ENCODE results near the gene WDR33. TPM values are rescaled to one million over a fixed set of nuclear protein-coding genes. Genes with fewer than 3 reads are reported as not detected.

WDR33 gene
- total and polyA plus RNA-seq, 4 donors = 8.2 to 37.5 (median 22.4) TPM

- H3K27ac ChIP-seq (ENCODE audit: low read depth in 1 of 2, low read length in 2 of 2) = no peak overlapping the region
- H3K27me3 ChIP-seq (ENCODE audit: control insufficient read depth in 4 of 4, insufficient read depth in 4 of 4, low read length in 3 of 4) = no peaks in the 10 kb centered on the region
- no peak for DNase-seq (ENCODE audit: low spot score)
- peaks cover 5 to 11% (median 8%) of the 10 kb centered on the region in 4 donors for H3K4me1 ChIP-seq (ENCODE audit: control insufficient read depth in 4 of 4, insufficient read depth in 4 of 4, low read length in 3 of 4)
- 97% methylated on average over 6 of the region's 6 CpGs for WGBS
- no peaks in the 10 kb centered on the region for H3K36me3 ChIP-seq (ENCODE audit: control insufficient read depth in 4 of 4, insufficient read depth in 3 of 4, low read depth in 1 of 4, low read length in 3 of 4)
- TF ChIP-seq YY1 (IDR thresholded peaks at IDR 0.05) (no peak), SP1 (IDR thresholded peaks at IDR 0.05) (no peak), FOXA1 (IDR thresholded peaks at IDR 0.05) (no peak), CTCF (IDR thresholded peaks at IDR 0.05; ENCODE audit: low read depth, low read length, missing input control) (no peak), RAD21 (IDR thresholded peaks at IDR 0.05) (no peak), HNF4G (IDR thresholded peaks at IDR 0.05) (no peak), FOXA2 (IDR thresholded peaks at IDR 0.05) (no peak), ZBTB33 (IDR thresholded peaks at IDR 0.05) (no peak), RXRA (IDR thresholded peaks at IDR 0.05) (no peak), HNF4A (conservative IDR thresholded peaks at IDR 0.05) (no peak), NR2F2 (IDR thresholded peaks at IDR 0.05) (no peak)
- H3K9me3 ChIP-seq (ENCODE audit: control insufficient read depth in 4 of 4, low read length in 3 of 4) = no peaks in the 10 kb centered on the region
- no peak overlapping the region for H3K9ac ChIP-seq (ENCODE audit: low read depth in 1 of 2, low read length in 2 of 2)
- no peak overlapping the region for H3K4me3 ChIP-seq (ENCODE audit: low read depth in 1 of 3, low read length in 3 of 3)
Observed at GRCh38 chr2:127786048-127786809, 24.7 kb downstream of the WDR33 start.

- no peak overlapping the region for H3K9ac ChIP-seq (ENCODE audit: low read depth in 1 of 2, low read length in 2 of 2)
- no peak overlapping the region for H3K27ac ChIP-seq (ENCODE audit: low read depth in 1 of 2, low read length in 2 of 2)
- no peaks in the 10 kb centered on the region for H3K36me3 ChIP-seq (ENCODE audit: control insufficient read depth in 4 of 4, insufficient read depth in 3 of 4, low read depth in 1 of 4, low read length in 3 of 4)
- no peak overlapping the region for H3K4me3 ChIP-seq (ENCODE audit: low read depth in 1 of 3, low read length in 3 of 3)
- no peaks in the 10 kb centered on the region for H3K9me3 ChIP-seq (ENCODE audit: control insufficient read depth in 4 of 4, low read length in 3 of 4)
- no peak for DNase-seq (ENCODE audit: low spot score)
- WGBS = 52% methylated on average over 2 of the region's 2 CpGs
- H3K4me1 ChIP-seq (ENCODE audit: control insufficient read depth in 4 of 4, insufficient read depth in 4 of 4, low read length in 3 of 4) = peaks cover 5 to 11% (median 8%) of the 10 kb centered on the region in 4 donors
- H3K27me3 ChIP-seq (ENCODE audit: control insufficient read depth in 4 of 4, insufficient read depth in 4 of 4, low read length in 3 of 4) = no peaks in the 10 kb centered on the region
- no peak for TF ChIP-seq REST (IDR thresholded peaks at IDR 0.05)
- no peak for TF ChIP-seq EGR1 (IDR thresholded peaks at IDR 0.05; ENCODE audit: low read depth in 2 of 2)
- peak; percentile 13 for TF ChIP-seq HNF4A (conservative IDR thresholded peaks at IDR 0.05)
- no peak for TF ChIP-seq RAD21 (IDR thresholded peaks at IDR 0.05)
- no peak for TF ChIP-seq JUND (IDR thresholded peaks at IDR 0.05)
- TF ChIP-seq HNF4G (IDR thresholded peaks at IDR 0.05) = no peak
- TF ChIP-seq CTCF (IDR thresholded peaks at IDR 0.05; ENCODE audit: low read depth, low read length, missing input control) = no peak
- TF ChIP-seq ZBTB33 (IDR thresholded peaks at IDR 0.05) = no peak
Observed at GRCh38 chr2:127784965-127785518, 25.9 kb downstream of the WDR33 start.

All from liver (tissue), 9 donors.